ENCODE measurements around the gene CLPSL1. TPM values are rescaled to one million over a fixed set of nuclear protein-coding genes. Genes with fewer than 3 reads are reported as not detected.

The CLPSL1 gene
- total RNA-seq, 2 experiments from 2014 or later, result not detected

DNA sequence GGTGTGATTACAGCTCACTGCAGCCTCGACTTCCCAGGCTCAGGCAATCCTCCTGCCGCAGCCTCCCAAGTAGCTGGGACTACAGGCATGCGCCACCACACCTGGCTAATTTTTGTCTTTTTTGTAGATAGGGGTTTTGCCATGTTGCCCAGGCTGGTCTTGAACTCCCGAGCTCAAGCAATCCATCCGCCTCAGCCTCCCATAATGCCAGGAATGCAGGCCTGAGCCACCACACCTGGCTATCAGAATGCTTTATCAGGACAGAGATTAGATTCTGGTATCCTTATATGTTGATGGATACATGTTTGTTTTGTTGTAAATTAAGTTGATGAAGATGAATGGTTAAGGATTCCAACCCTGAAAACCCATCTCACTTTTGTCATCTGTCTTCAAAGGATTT, 48.5 kb downstream of the CLPSL1 start:
- Mint-ChIP-seq H3K27ac (no peak overlapping the region), H3K4me1 (no peaks in the 10 kb centered on the region), H3K27me3 (peaks cover 2% of the 10 kb centered on the region), H3K4me3 (no peak overlapping the region), H3K36me3 (ENCODE audit: low read depth) (peaks cover 9% of the 10 kb centered on the region), H3K9me3 (ENCODE audit: low read depth) (no peaks in the 10 kb centered on the region)
- intact Hi-C loops (cut with DNase I, micrococcal nuclease), result no loop called here
- ChIA-PET POLR2A (no interaction called here), CTCF (interaction anchor here (0.7 kb wide), 1 partner anchor 73 kb away, joined by 3 read pairs; no protein-coding TSS in a partner anchor)
- ATAC-seq, result no peak
- DNase-seq, result no peak

DNA sequence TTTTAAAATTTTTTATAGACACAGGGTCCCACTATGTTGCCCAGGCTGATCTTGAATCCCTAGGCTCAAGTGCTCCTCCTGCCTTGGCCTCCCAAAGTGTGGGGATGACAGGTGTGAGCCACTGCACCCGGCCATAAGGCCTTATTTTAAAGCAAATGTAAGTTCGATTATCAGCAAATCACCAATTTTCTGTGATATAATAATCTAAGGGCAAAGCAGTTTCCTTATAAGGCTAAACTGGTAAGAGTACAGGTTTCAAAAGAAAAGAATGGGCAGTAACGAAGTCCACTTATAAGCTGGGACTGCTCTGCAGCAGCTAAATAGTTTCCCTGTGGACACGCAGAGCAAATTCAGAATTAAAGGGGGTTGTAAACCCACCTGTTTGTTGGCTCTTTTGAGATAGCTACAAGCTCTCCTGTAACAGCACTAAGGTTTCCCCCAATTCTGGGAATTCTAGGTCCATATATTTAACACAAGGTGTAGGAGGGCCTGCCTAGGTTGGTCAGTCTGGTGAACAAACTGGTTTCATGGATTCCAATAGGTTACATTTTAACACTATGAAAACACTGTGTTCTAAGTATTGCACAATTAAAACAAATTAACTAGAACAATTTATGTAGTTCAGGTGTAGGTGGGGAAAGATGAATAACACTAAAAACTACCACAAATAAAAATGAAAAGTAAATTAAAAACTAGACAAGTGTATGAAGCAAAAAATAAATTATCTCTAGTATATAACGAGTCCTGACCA, 50.6 kb downstream of the CLPSL1 start:
- H3K27me3 Mint-ChIP-seq, result peaks cover 2% of the 10 kb centered on the region
- no peak for ATAC-seq
- no peak for DNase-seq
- H3K4me3 Mint-ChIP-seq, result no peak overlapping the region
- intact Hi-C loops (cut with DNase I, micrococcal nuclease), result no loop called here
- H3K9me3 Mint-ChIP-seq (ENCODE audit: low read depth), result no peaks in the 10 kb centered on the region
- no peak overlapping the region for H3K27ac Mint-ChIP-seq
- H3K36me3 Mint-ChIP-seq (ENCODE audit: low read depth), result peaks cover 18% of the 10 kb centered on the region
- CTCF ChIA-PET, result no interaction called here
- no peaks in the 10 kb centered on the region for H3K4me1 Mint-ChIP-seq
- POLR2A ChIA-PET, result no interaction called here

DNA sequence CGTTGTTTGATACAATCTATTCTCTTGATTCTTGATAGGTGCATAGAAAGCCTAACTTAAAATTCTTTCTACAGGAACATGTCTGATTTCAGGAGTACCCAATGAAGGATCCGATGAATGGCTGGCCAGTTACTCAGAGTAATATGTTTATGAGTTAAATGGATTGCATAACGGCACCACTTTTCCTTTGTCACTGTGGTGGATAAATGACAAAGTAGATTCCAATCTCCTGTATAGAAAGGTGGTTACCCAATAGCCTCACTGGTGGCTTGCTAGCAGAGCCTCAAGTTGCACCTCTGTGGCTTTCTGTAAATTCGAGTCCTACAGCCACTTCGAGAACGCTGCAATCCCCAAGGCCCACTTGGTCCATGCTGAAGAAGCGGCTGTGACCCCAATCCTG, 52.7 kb downstream of the CLPSL1 start:
- no peak for ATAC-seq
- DNase-seq, result no peak
- ChIA-PET POLR2A (no interaction called here), CTCF (no interaction called here)
- Mint-ChIP-seq H3K27ac (no peak overlapping the region), H3K4me3 (no peak overlapping the region), H3K4me1 (no peaks in the 10 kb centered on the region), H3K9me3 (ENCODE audit: low read depth) (no peaks in the 10 kb centered on the region), H3K27me3 (no peaks in the 10 kb centered on the region), H3K36me3 (ENCODE audit: low read depth) (peaks cover 28% of the 10 kb centered on the region)
- intact Hi-C loops (cut with DNase I, micrococcal nuclease), result no loop called here

Other genes with a start within 250 kb of the CLPSL1 start
- 100 to 1,000 TPM; 140 to 141 TPM for gene FKBP5, start 92.1 kb upstream of the CLPSL1 start, total RNA-seq
- gene ARMC12, start 44.0 kb upstream of the CLPSL1 start, total RNA-seq, result 1 to 10 TPM; 1.3 to 3.0 TPM
- gene CLPSL2, start 4.4 kb upstream of the CLPSL1 start, total RNA-seq, result not detected
- not detected for gene CLPS, start 16.3 kb downstream of the CLPSL1 start, total RNA-seq
- gene LHFPL5, start 24.3 kb downstream of the CLPSL1 start, total RNA-seq, result not detected
- gene SRPK1, start 140.1 kb downstream of the CLPSL1 start, total RNA-seq, result 100 to 1,000 TPM; 100 to 118 TPM
- gene SLC26A8, start 243.6 kb downstream of the CLPSL1 start, total RNA-seq, result not detected
- 10 to 100 TPM; 39.1 to 44.0 TPM for gene MAPK14, start 246.8 kb downstream of the CLPSL1 start, total RNA-seq